GM21381 (cell line): ENCODE results near the gene AHNAK.
"Not testable (repeated sequence)": the region's sequence is repeated elsewhere in the genome, so short reads cannot be mapped to it uniquely, and the experiment has no call there.

Experiments
- ATAC-seq: cut with Tn5 transposase; IDR thresholded peaks from one replicate; pipeline ENCODE4 v1.9.1; 2021; ENCODE audit warnings: mild to moderate bottlenecking, moderate library complexity; ENCODE audit not compliant: unreplicated experiment

The AHNAK gene

GRCh38 chr11:62499311-62499943, 47.2 kb downstream of the AHNAK start:
- ATAC-seq: not testable (repeated sequence)

- no peak for ATAC-seq
These were observed 47.9 kb downstream of the AHNAK start for GRCh38 chr11:62498492-62499286.

- ATAC-seq: no peak
These were observed 48.6 kb downstream of the AHNAK start for GRCh38 chr11:62498031-62498430.

- ATAC-seq: no peak
These were observed 49.3 kb downstream of the AHNAK start for GRCh38 chr11:62497132-62497801.

- ATAC-seq: no peak
These were observed 49.9 kb downstream of the AHNAK start for GRCh38 chr11:62496676-62497075.

- ATAC-seq: no peak
These were observed 52.4 kb downstream of the AHNAK start for GRCh38 chr11:62494246-62494645.

- ATAC-seq: no peak
These were observed 52.8 kb downstream of the AHNAK start for GRCh38 chr11:62493801-62494200.

- ATAC-seq: no peak
These were observed 54.0 kb downstream of the AHNAK start for GRCh38 chr11:62492586-62492985.

GRCh38 chr11:62491571-62492329, 54.9 kb downstream of the AHNAK start:
- no peak for ATAC-seq

- no peak for ATAC-seq
These were observed 57.4 kb downstream of the AHNAK start for GRCh38 chr11:62489204-62489603.

GRCh38 chr11:62487738-62488551, 58.7 kb downstream of the AHNAK start:
- ATAC-seq: no peak

GRCh38 chr11:62487136-62487535, 59.5 kb downstream of the AHNAK start:
- ATAC-seq: no peak

GRCh38 chr11:62484352-62484751, 62.3 kb downstream of the AHNAK start:
- ATAC-seq: no peak

GRCh38 chr11:62482753-62483152, 63.9 kb downstream of the AHNAK start:
- ATAC-seq: no peak

GRCh38 chr11:62479631-62480201, 66.9 kb downstream of the AHNAK start:
- no peak for ATAC-seq

- ATAC-seq: no peak
These were observed 68.7 kb downstream of the AHNAK start for GRCh38 chr11:62477927-62478326.

- ATAC-seq: no peak
These were observed 74.3 kb downstream of the AHNAK start for GRCh38 chr11:62472063-62472884.

GRCh38 chr11:62471603-62472002, 75.0 kb downstream of the AHNAK start:
- no peak for ATAC-seq

- ATAC-seq: no peak
These were observed 78.0 kb downstream of the AHNAK start for GRCh38 chr11:62468577-62468976.
